Activated naive CD4-positive, alpha-beta T cell treated with anti-CD3 and anti-CD28 coated beads for 36 hours (primary cell): ENCODE results near the gene USO1. TPM values are rescaled to one million over a fixed set of nuclear protein-coding genes. Genes with fewer than 3 reads are reported as not detected.
"Not testable (repeated sequence)": the region's sequence is repeated elsewhere in the genome, so short reads cannot be mapped to it uniquely, and the experiment has no call there.

Experiments
- CTCF ChIA-PET: fragments of 350-600 bp; sonication (Branson Sonifier 250); formaldehyde crosslinking; loops from one replicate; lab custom pipeline; 2021; ENCODE audit warnings: antibody characterized with exemption; lab: Charles Lee
- DNase-seq: peaks from one replicate; pipeline ENCODE4 v3.0.0-alpha.2; 2020
- H3K27ac Mint-ChIP-seq: one replicate; pipeline ENCODE4 v1.8.0; 2021; ENCODE audit warnings: mild to moderate bottlenecking, mixed read lengths
- H3K27me3 Mint-ChIP-seq: one replicate; pipeline ENCODE4 v1.8.0; 2021; ENCODE audit warnings: low read depth, mixed read lengths
- H3K36me3 Mint-ChIP-seq: one replicate; pipeline ENCODE4 v1.8.0; 2021; ENCODE audit warnings: low read depth, mixed read lengths
- H3K4me1 Mint-ChIP-seq: one replicate; pipeline ENCODE4 v1.8.0; 2021; ENCODE audit warnings: low read depth, mixed read lengths
- H3K4me3 Mint-ChIP-seq: one replicate; pipeline ENCODE4 v1.8.0; 2021; ENCODE audit warnings: mild to moderate bottlenecking, moderate library complexity, mixed read lengths
- H3K9me3 Mint-ChIP-seq: one replicate; pipeline ENCODE4 v1.8.0; 2021; ENCODE audit warnings: mixed read lengths
- intact Hi-C: fragments of 100-400 bp; cut with micrococcal nuclease; formaldehyde crosslinking; loops from one replicate; pipeline ENCODE4 v1.15.1; 2023
- total RNA-seq, 2 experiments: library from RNA; stranded (reverse); gene quantifications; one replicate each; pipeline ENCODE4 v1.2.3, GENCODE V29; 2021

The USO1 gene
- total RNA-seq, 2 experiments from 2014 or later, result 42.1 to 42.4 TPM

DNA sequence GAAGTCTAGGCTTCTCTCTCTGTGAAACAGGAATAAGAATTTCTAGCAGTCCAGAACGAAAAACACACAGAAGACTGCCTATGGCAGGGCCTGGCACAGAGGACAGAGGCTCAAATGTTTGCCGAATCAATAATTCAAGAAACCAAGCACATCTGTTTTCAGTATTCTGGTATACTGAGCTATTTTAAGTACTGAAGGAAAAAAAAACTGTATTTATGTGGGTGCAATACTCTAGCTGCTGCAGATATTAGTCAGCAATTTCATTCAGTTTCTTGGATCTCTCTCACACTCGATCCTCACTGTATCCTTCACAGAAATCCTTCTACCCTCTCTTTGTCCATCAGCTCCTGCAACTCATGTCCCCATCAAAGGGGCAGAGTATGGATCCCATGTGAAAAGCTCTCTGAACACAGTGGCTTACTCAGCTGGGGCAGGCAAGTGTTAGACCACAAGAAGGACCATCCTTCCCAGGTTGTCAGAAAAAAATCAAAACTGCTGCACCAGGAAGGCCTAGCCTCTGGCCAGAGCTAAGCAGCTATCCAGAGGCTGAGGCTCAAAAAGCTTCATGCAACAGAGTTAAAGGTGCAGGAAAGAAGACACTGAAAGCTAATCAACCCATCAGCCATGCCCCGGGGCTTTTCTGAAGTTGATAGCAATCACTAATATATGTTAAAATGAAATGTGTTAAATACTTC, 9.1 kb upstream of the USO1 start:
- no peak overlapping the region for H3K27ac Mint-ChIP-seq

GRCh38 chr4:75716054-75716453, 8.3 kb upstream of the USO1 start:
- CTCF ChIA-PET, result interaction anchor here (0.9 to 1.2 kb wide), 2 partner anchors 8 to 132 kb away, joined by 3 to 6 read pairs; partner anchors contain the start of gene USO1
- H3K36me3 Mint-ChIP-seq, H3K9me3 Mint-ChIP-seq, intact Hi-C loops, DNase-seq, H3K27me3 Mint-ChIP-seq, H3K27ac Mint-ChIP-seq, H3K4me3 Mint-ChIP-seq: not testable (repeated sequence)
- peaks cover 15% of the 10 kb centered on the region for H3K4me1 Mint-ChIP-seq

More for the DNA sequence above, 9.1 kb upstream of the USO1 start:
- intact Hi-C loops, result no loop called here
- H3K27me3 Mint-ChIP-seq, result no peaks in the 10 kb centered on the region
- no peak for DNase-seq
- no peaks in the 10 kb centered on the region for H3K9me3 Mint-ChIP-seq
- peaks cover 15% of the 10 kb centered on the region for H3K4me1 Mint-ChIP-seq
- H3K36me3 Mint-ChIP-seq, result peaks cover 5% of the 10 kb centered on the region
- CTCF ChIA-PET, result interaction anchor here (0.6 to 1.2 kb wide), 3 partner anchors 9 to 281 kb away, joined by 3 to 6 read pairs (median 3); partner anchors contain the start of gene USO1
- H3K4me3 Mint-ChIP-seq, result no peak overlapping the region

- CTCF ChIA-PET, result interaction anchor here (0.6 to 1.0 kb wide), 2 partner anchors 131 to 303 kb away, joined by 3 to 4 read pairs; no protein-coding TSS in a partner anchor
- Mint-ChIP-seq H3K36me3 (peaks cover 5% of the 10 kb centered on the region), H3K4me1 (peaks cover 24% of the 10 kb centered on the region), H3K4me3 (no peak overlapping the region), H3K9me3 (no peaks in the 10 kb centered on the region), H3K27me3 (no peaks in the 10 kb centered on the region), H3K27ac (no peak overlapping the region)
- intact Hi-C loops, result no loop called here
- no peak for DNase-seq
These were observed 7.0 kb upstream of the USO1 start for GRCh38 chr4:75717408-75717807.

DNA sequence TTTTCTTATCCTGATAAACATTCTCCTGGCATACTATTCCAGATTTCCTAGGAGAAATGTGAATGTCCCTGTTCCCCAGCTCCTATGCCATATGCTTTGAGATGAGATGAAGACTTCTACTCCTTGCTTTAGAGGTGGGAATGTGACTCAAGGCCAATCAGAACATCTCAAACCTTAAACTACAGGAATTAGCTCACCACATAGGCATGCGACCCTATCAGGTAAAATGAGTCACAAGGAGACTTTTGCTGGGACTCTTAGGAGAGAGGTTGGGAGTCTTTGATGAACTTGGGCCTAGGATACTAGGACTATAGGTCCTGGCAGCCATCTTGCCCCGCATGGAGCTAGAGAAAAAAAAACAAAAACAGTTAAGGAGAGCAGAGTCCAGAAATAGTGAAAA, 5.8 kb upstream of the USO1 start:
- Mint-ChIP-seq H3K27ac (no peak overlapping the region), H3K27me3 (no peaks in the 10 kb centered on the region)
- CTCF ChIA-PET, result interaction anchor here (0.6 kb wide), 2 partner anchors 27 to 191 kb away, joined by 3 read pairs; no protein-coding TSS in a partner anchor

GRCh38 chr4:75722417-75722816, 2.0 kb upstream of the USO1 start:
- Mint-ChIP-seq H3K9me3 (no peaks in the 10 kb centered on the region), H3K4me3 (no peak overlapping the region), H3K36me3 (peaks cover 8% of the 10 kb centered on the region), H3K4me1 (peaks cover 42% of the 10 kb centered on the region), H3K27ac (no peak overlapping the region), H3K27me3 (no peaks in the 10 kb centered on the region)
- no peak for DNase-seq
- CTCF ChIA-PET, result interaction anchor here (1.0 to 2.8 kb wide), 7 partner anchors 9 to 162 kb away, joined by 4 to 16 read pairs (median 7); partner anchors contain the start of gene G3BP2
- intact Hi-C loops, result loop anchor here (10.0 kb wide), 1 partner anchor 1278 kb away; the partner anchor contains the start of gene AREG

More for the DNA sequence above, 5.8 kb upstream of the USO1 start:
- intact Hi-C loops, result no loop called here
- peaks cover 5% of the 10 kb centered on the region for H3K36me3 Mint-ChIP-seq
- no peaks in the 10 kb centered on the region for H3K9me3 Mint-ChIP-seq
- H3K4me3 Mint-ChIP-seq, result no peak overlapping the region
- no peak for DNase-seq
- peaks cover 32% of the 10 kb centered on the region for H3K4me1 Mint-ChIP-seq

- CTCF ChIA-PET, result interaction anchor here (0.5 to 2.8 kb wide), 26 partner anchors 8 to 1330 kb away, joined by 3 to 19 read pairs (median 4); partner anchors contain the start of gene G3BP2
- intact Hi-C loops, result loop anchor here (1.0 to 10.0 kb wide), 11 partner anchors 25 to 1279 kb away; partner anchors contain the start of genes AREG, CDKL2, G3BP2 and NAAA
- peaks cover 46% of the 10 kb centered on the region for H3K4me1 Mint-ChIP-seq
- H3K27me3 Mint-ChIP-seq, result no peaks in the 10 kb centered on the region
- peak; percentile 16 for DNase-seq
- peak overlapping the region; percentile 99 for H3K4me3 Mint-ChIP-seq
- H3K27ac Mint-ChIP-seq, result peak overlapping the region; percentile 97
- peaks cover 8% of the 10 kb centered on the region for H3K36me3 Mint-ChIP-seq
- no peaks in the 10 kb centered on the region for H3K9me3 Mint-ChIP-seq
These were observed 963 bp upstream of the USO1 start for GRCh38 chr4:75723163-75724065.

- Mint-ChIP-seq H3K27me3 (no peaks in the 10 kb centered on the region), H3K4me3 (peak overlapping the region; percentile 99), H3K4me1 (peaks cover 47% of the 10 kb centered on the region), H3K9me3 (no peaks in the 10 kb centered on the region), H3K36me3 (peaks cover 6% of the 10 kb centered on the region), H3K27ac (peak overlapping the region; percentile 97)
- CTCF ChIA-PET, result interaction anchor here (0.6 to 2.8 kb wide), 16 partner anchors 12 to 1029 kb away, joined by 3 to 19 read pairs (median 4); no protein-coding TSS in a partner anchor
- DNase-seq, result peak; percentile 56
- intact Hi-C loops, result loop anchor here (1.0 to 10.0 kb wide), 11 partner anchors 27 to 1280 kb away; partner anchors contain the start of genes AREG, CDKL2, G3BP2 and NAAA
These were observed 719 bp downstream of the USO1 start for GRCh38 chr4:75724867-75725724.

- not testable (repeated sequence) for H3K36me3 Mint-ChIP-seq, H3K9me3 Mint-ChIP-seq, DNase-seq, H3K27me3 Mint-ChIP-seq, H3K27ac Mint-ChIP-seq
- Mint-ChIP-seq H3K4me3 (peak overlapping the region; percentile 99), H3K4me1 (peaks cover 47% of the 10 kb centered on the region)
- intact Hi-C loops, result loop anchor here (2.0 to 10.0 kb wide), 2 partner anchors 423 to 1281 kb away; partner anchors contain the start of genes AREG and NUP54
- CTCF ChIA-PET, result interaction anchor here (0.6 to 0.7 kb wide), 6 partner anchors 15 to 1028 kb away, joined by 3 to 4 read pairs (median 3); no protein-coding TSS in a partner anchor
These were observed 1.7 kb downstream of the USO1 start for GRCh38 chr4:75725942-75726538.

DNA sequence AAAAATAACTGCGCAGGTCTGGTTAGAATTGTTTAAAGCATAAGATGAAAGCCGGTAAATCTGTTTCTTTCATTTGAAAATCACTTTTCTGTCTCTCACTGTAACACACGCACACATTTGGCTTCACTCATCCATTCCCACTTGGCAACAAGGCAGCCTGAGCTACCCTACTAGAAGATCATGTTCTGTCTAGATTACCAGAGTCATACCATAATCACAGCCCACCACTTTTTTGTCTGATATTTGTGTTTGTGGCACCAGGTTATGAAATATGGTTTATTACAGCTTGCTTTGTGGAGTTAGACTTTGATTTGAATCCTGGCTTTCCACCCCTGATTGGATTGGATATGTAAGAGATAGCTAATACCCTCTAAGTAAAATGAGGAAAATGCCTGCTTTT, 2.2 kb downstream of the USO1 start:
- Mint-ChIP-seq H3K27me3 (no peaks in the 10 kb centered on the region), H3K27ac (no peak overlapping the region), H3K36me3 (peaks cover 6% of the 10 kb centered on the region), H3K4me1 (peaks cover 46% of the 10 kb centered on the region), H3K9me3 (no peaks in the 10 kb centered on the region), H3K4me3 (peak overlapping the region; percentile 5)
- intact Hi-C loops, result loop anchor here (10.0 kb wide), 1 partner anchor 1282 kb away; the partner anchor contains the start of gene AREG
- CTCF ChIA-PET, result interaction anchor here (0.6 to 0.7 kb wide), 3 partner anchors 15 to 212 kb away, joined by 3 to 4 read pairs (median 3); no protein-coding TSS in a partner anchor
- no peak for DNase-seq

DNA sequence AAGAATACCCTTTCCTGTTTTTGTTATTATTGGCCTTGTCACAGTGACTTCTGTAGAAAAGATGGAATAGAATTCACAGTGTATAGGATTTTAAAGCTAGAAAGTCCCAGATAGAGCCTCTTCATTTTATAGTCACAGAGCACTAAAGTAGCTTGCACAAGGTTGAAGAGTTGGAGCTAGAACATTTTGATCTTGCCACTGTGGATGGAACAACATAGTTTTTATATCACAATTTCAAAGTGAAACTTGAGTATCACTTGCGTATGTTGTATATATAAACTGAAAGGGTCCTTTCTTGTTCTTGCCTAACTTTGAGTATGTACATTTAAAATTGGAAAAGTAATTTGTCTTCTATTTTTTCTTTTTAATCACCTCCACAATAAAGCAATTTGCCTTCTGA, 2.7 kb downstream of the USO1 start:
- intact Hi-C loops, result loop anchor here (10.0 kb wide), 1 partner anchor 1282 kb away; the partner anchor contains the start of gene AREG

More for the DNA sequence above, 2.7 kb downstream of the USO1 start:
- CTCF ChIA-PET, result interaction anchor here (0.6 kb wide), 2 partner anchors 120 to 212 kb away, joined by 3 to 4 read pairs; no protein-coding TSS in a partner anchor
- DNase-seq, result no peak
- no peak overlapping the region for H3K4me3 Mint-ChIP-seq
- peaks cover 6% of the 10 kb centered on the region for H3K36me3 Mint-ChIP-seq
- no peaks in the 10 kb centered on the region for H3K9me3 Mint-ChIP-seq
- H3K4me1 Mint-ChIP-seq, result peaks cover 41% of the 10 kb centered on the region
- H3K27ac Mint-ChIP-seq, result peak overlapping the region; percentile 6
- no peaks in the 10 kb centered on the region for H3K27me3 Mint-ChIP-seq
